Skin epidermis (tissue), 12 donors: Measurements from ENCODE around the gene RNU6-8.

ENCODE experiments used
- H3K27ac ChIP-seq, 21 experiments: fragments of 200-600 bp; sonication (generic) in 11 of 21; one replicate each; pipeline ENCODE4 v1.5.0; 2020; ENCODE audit warnings: mild to moderate bottlenecking in 3 of 21, inconsistent platforms in 2 of 21, moderate library complexity in 2 of 21
- H3K4me3 ChIP-seq, 7 experiments: fragments of 200-600 bp; sonication (generic) in 2 of 7; one replicate each; pipeline ENCODE4 v1.5.0; 2020; ENCODE audit warnings: inconsistent platforms in 2 of 7, mild to moderate bottlenecking in 2 of 7, moderate library complexity in 1 of 7

RNU6-8 gene

GRCh38 chr14:32167907-32168306 lies 35.2 kb downstream of the RNU6-8 start:
- Histone ChIP-seq H3K4me3 (no peak overlapping the region), H3K27ac (no peak overlapping the region)

- Histone ChIP-seq H3K4me3 (no peak overlapping the region), H3K27ac (no peak overlapping the region)
Measured at GRCh38 chr14:32166924-32167323, 36.1 kb downstream of the RNU6-8 start.

GRCh38 chr14:32166029-32166428 lies 37.0 kb downstream of the RNU6-8 start:
- H3K4me3 ChIP-seq: no peak overlapping the region
- no peak overlapping the region for H3K27ac ChIP-seq
